K562 (cell line): ENCODE data around the gene ZSWIM3. TPM values are rescaled to one million over a fixed set of nuclear protein-coding genes. Genes with fewer than 3 reads are reported as not detected.

Source experiments
- ATAC-seq: fragments of 200-7000 bp; cut with Tn5 transposase; 3 replicates; pipeline ENCODE4 v1.9.1; 2020; ENCODE audit warnings: moderate library complexity
- BruUV-seq: library from RNA; stranded (reverse); fragments of 400-500 nt; replicated peaks from 2 replicates; lab custom pipeline; 2021; lab: Mats Ljungman, UMichigan
- CTCF ChIA-PET: fragments of 300-600 bp; formaldehyde crosslinking; extraction: SDS; loops from one replicate; lab custom pipeline; 2021; ENCODE audit warnings: low intra/inter-chr PET ratio; lab: Yijun Ruan, JAX
- POLR2A ChIA-PET: fragments of 300-600, 350-650 bp; sonication (Branson Sonifier 250); formaldehyde crosslinking; extraction: SDS; loops from one replicate; lab custom pipeline; 2021; ENCODE audit warnings: antibody characterized with exemption, inconsistent platforms; lab: Yijun Ruan, JAX
- DNase-seq, 4 experiments: peaks; one replicate each; pipeline versions ENCODE4 v3.0.0 to v3.0.0-alpha.2; 2011 to 2018; ENCODE audit warnings: low spot score in 3 of 4, mixed read lengths in 3 of 4; ENCODE audit errors: extremely low read depth in 1 of 4
- FAIRE-seq: peaks from 2 replicates; lab custom pipeline; 2011; peaks lifted over from hg19 to GRCh38; lab: Jason Lieb, UNC
- H2AFZ ChIP-seq: 2 replicates; pipeline ENCODE4 v1.6.0; 2011; ENCODE audit warnings: low read depth, low read length, control low read depth, inconsistent platforms
- H3K27ac ChIP-seq: fragments of 200-600 bp; 3 replicates; pipeline ENCODE4 v1.8.0; 2011; ENCODE audit warnings: low read depth, mild to moderate bottlenecking, control low read depth, inconsistent platforms, low read length, moderate library complexity, mixed read lengths; ENCODE audit errors: extremely low read depth
- H3K27me3 ChIP-seq, 2 experiments: fragments of 300-600 bp in 1 of 2; 2 replicates in 1 of 2; 3 replicates in 1 of 2; pipeline versions ENCODE4 v1.6.0 to v1.8.0; 2011; ENCODE audit warnings: inconsistent platforms in 2 of 2, low read length in 2 of 2, mild to moderate bottlenecking in 1 of 2, mixed read lengths in 1 of 2, moderate library complexity in 1 of 2; ENCODE audit not compliant: control insufficient read depth in 2 of 2, insufficient read depth in 2 of 2
- H3K36me3 ChIP-seq: fragments of 300-600 bp; 3 replicates; pipeline ENCODE4 v1.8.0; 2011; ENCODE audit warnings: mild to moderate bottlenecking, low read length, inconsistent platforms; ENCODE audit not compliant: control insufficient read depth, insufficient read depth
- H3K4me1 ChIP-seq, 2 experiments: fragments of 200-600 bp in 1 of 2; replicated peaks in 1 of 2; 2 replicates in 1 of 2; 3 replicates in 1 of 2; pipeline versions ENCODE4 v1.5.1 to v1.8.0; 2011; ENCODE audit warnings: inconsistent platforms in 2 of 2, low read length in 2 of 2, mild to moderate bottlenecking in 1 of 2, mixed read lengths in 1 of 2, moderate library complexity in 1 of 2; ENCODE audit not compliant: control insufficient read depth in 2 of 2, insufficient read depth in 2 of 2
- H3K4me2 ChIP-seq: 2 replicates; pipeline ENCODE4 v1.6.1; 2011; ENCODE audit warnings: low read length, control low read depth, inconsistent platforms, mixed read lengths; ENCODE audit not compliant: insufficient read depth
- H3K4me3 ChIP-seq: fragments of 200-600 bp; sonication (generic), shearing (Covaris generic); 2 replicates; pipeline ENCODE4 v1.5.1; 2016; ENCODE audit warnings: control low read depth, inconsistent platforms
- H3K79me2 ChIP-seq: fragments of 200-600 bp; 3 replicates; pipeline ENCODE4 v1.8.0; 2011; ENCODE audit warnings: low read length, inconsistent platforms; ENCODE audit not compliant: control insufficient read depth, insufficient read depth
- H3K9ac ChIP-seq, 2 experiments: 2 replicates each; pipeline versions ENCODE4 v1.6.0 to v1.6.1; 2011; ENCODE audit warnings: low read depth in 2 of 2, low read length in 2 of 2, control low read depth in 1 of 2, inconsistent platforms in 1 of 2, mild to moderate bottlenecking in 1 of 2, mixed read lengths in 1 of 2; ENCODE audit not compliant: insufficient read depth in 1 of 2
- H3K9me1 ChIP-seq: one replicate; pipeline ENCODE4 v1.6.0; 2011; ENCODE audit warnings: inconsistent platforms, mild to moderate bottlenecking, low read length, moderate library complexity; ENCODE audit not compliant: control insufficient read depth, insufficient read depth
- H3K9me3 ChIP-seq: replicated peaks from 2 replicates; pipeline ENCODE4 v1.5.1; 2011; ENCODE audit warnings: low read depth, low read length, inconsistent platforms; ENCODE audit not compliant: control insufficient read depth, insufficient read depth
- H4K20me1 ChIP-seq: replicated peaks from 2 replicates; pipeline ENCODE4 v1.6.1; 2011; ENCODE audit warnings: low read length, inconsistent platforms, mixed read lengths; ENCODE audit not compliant: control insufficient read depth, insufficient read depth
- CTBP1 ChIP-seq: fragments of 450-650 bp; IDR thresholded peaks from 2 replicates; pipeline ENCODE4 v1.6.1; 2016; ENCODE audit warnings: borderline replicate concordance
- CTCF ChIP-seq, 3 experiments: IDR thresholded peaks in 2 of 3; conservative IDR thresholded peaks in 1 of 3; 2 replicates each; pipeline ENCODE4 v1.5.1; 2011 to 2012; ENCODE audit warnings: low read length in 3 of 3, mild to moderate bottlenecking in 3 of 3, control low read depth in 2 of 3, improper control_type of control experiment in 1 of 3, inconsistent platforms in 1 of 3, low read depth in 1 of 3, mixed read lengths in 1 of 3, moderate library complexity in 1 of 3; ENCODE audit not compliant: insufficient read depth in 2 of 3
- CXXC5 ChIP-seq: fragments of 250-450 bp; sonication (Bioruptor Pico); IDR thresholded peaks from 2 replicates; pipeline ENCODE4 v1.8.0; 2022; ENCODE audit warnings: inconsistent platforms, mild to moderate bottlenecking, moderate library complexity
- KDM4B ChIP-seq, 2 experiments: fragments of 450-650 bp in 1 of 2; sonication (generic) in 1 of 2; IDR thresholded peaks; 2 replicates each; pipeline ENCODE4 v1.6.1; 2016 to 2017; ENCODE audit warnings: borderline replicate concordance in 2 of 2, antibody characterized with exemption in 1 of 2, low read depth in 1 of 2, mild to moderate bottlenecking in 1 of 2
- KHSRP ChIP-seq: fragments of 450-650 bp; IDR thresholded peaks from 2 replicates; pipeline ENCODE4 v1.6.1; 2017
- KLF16 ChIP-seq: IDR thresholded peaks from 2 replicates; pipeline ENCODE4 v1.6.1; 2016; ENCODE audit warnings: antibody characterized with exemption
- MIER1 ChIP-seq: fragments of 450-650 bp; IDR thresholded peaks from 2 replicates; pipeline ENCODE4 v1.6.1; 2016; ENCODE audit warnings: antibody characterized with exemption, mild to moderate bottlenecking, low read depth
- NRF1 ChIP-seq, 2 experiments: fragments of 450-650 bp; IDR thresholded peaks in 1 of 2; conservative IDR thresholded peaks in 1 of 2; 2 replicates each; pipeline ENCODE4 v1.6.1; 2014; ENCODE audit warnings: mild to moderate bottlenecking in 2 of 2
- PCBP2 ChIP-seq: fragments of 200-400 bp; formaldehyde crosslinking; IDR thresholded peaks from 2 replicates; pipeline ENCODE4 v1.6.1; 2018; ENCODE audit warnings: low read length, low read depth, mild to moderate bottlenecking, moderate library complexity; ENCODE audit not compliant: poor library complexity, severe bottlenecking
- RBFOX2 ChIP-seq: fragments of 200-400 bp; formaldehyde crosslinking; IDR thresholded peaks from 2 replicates; pipeline ENCODE4 v1.6.1; 2017; ENCODE audit warnings: low read depth, mild to moderate bottlenecking, low read length, moderate library complexity
- RCOR1 ChIP-seq, 2 experiments: IDR thresholded peaks; 2 replicates each; pipeline ENCODE4 v1.6.1; 2012; ENCODE audit warnings: low read depth in 2 of 2, low read length in 2 of 2, borderline replicate concordance in 1 of 2, improper control_type of control experiment in 1 of 2
- ZNF24 ChIP-seq: fragments of 450-650 bp; IDR thresholded peaks from 2 replicates; pipeline ENCODE4 v1.6.1; 2016
- ZNF280A ChIP-seq: fragments of 450-650 bp; IDR thresholded peaks from 2 replicates; pipeline ENCODE4 v1.6.1; 2018; ENCODE audit warnings: mild to moderate bottlenecking, low read depth; ENCODE audit not compliant: partially characterized antibody
- WGBS: fragments of 100-300 bp; shearing (Covaris generic); methylation state at CpG from one replicate; pipeline ENCODE4 v1.1.6; 2016; ENCODE audit warnings: low coverage, mixed read lengths; ENCODE audit not compliant: insufficient coverage; ENCODE audit errors: missing lambda C conversion rate; 5-methylcytosine and 5-hydroxymethylcytosine counted together
- in situ Hi-C: fragments of 300-500 bp; cut with MboI; formaldehyde crosslinking; loops from 4 replicates; pipeline ENCODE4 v1.15.0; 2018; ENCODE audit warnings: inconsistent platforms, mixed read lengths
- intact Hi-C: fragments of 100-400 bp; cut with micrococcal nuclease; formaldehyde crosslinking; loops from 2 replicates; pipeline ENCODE4 v1.14.2; 2022
- polyA plus RNA-seq, 8 experiments: library from polyadenylated mRNA; depleted of rRNA in 4 of 8; stranded (reverse) in 5 of 8; unstranded in 3 of 8; fragments of >200 nt; fragmentation: Nextera tagmentation in 2 of 8; fragmentation: Illumina TruSeq in 1 of 8; extraction: Ambion mirVana in 2 of 8; extraction: Trizol in 1 of 8; gene quantifications; 2 replicates each; pipeline versions ENCODE4 v1.2.1 to v1.2.3, GENCODE V29; 2011 to 2014; ENCODE audit warnings: inconsistent platforms in 1 of 8, missing spikeins in 1 of 8
- total RNA-seq, 7 experiments: library from RNA; depleted of rRNA in 6 of 7; stranded (reverse); fragments of >200 nt in 6 of 7; fragmentation: Illumina TruSeq in 2 of 7; extraction: Trizol in 2 of 7; gene quantifications; 2 replicates each; pipeline versions ENCODE4 v1.2.1 to v1.2.3, GENCODE V29; 2011 to 2021; ENCODE audit warnings: low replicate concordance in 1 of 7
- TF ChIP-seq, protein P1 (sequence below), 2 experiments: fragments of 450-650 bp; conservative IDR thresholded peaks; 2 replicates each; pipeline ENCODE4 v1.6.1; 2017; ENCODE audit warnings: mild to moderate bottlenecking in 2 of 2, moderate library complexity in 2 of 2

The ZSWIM3 gene
- total and polyA plus RNA-seq, 9 of the 15 experiments (the other 6 are each of a cell fraction or from before 2014, with no cell fraction given), result 1.7 to 4.3 (median 2.9) TPM

- no peaks in the 10 kb centered on the region for H3K9me3 ChIP-seq
- H3K27me3 ChIP-seq, result no peaks in the 10 kb centered on the region
- ChIA-PET POLR2A (interaction anchor here (0.6 to 2.6 kb wide), 12 partner anchors 10 to 42 kb away, joined by 3 to 13 read pairs (median 6); partner anchors contain the start of genes CTSA, PCIF1 and ZSWIM1), CTCF (no interaction called here)
- peaks cover 19% of the 10 kb centered on the region; the same call in 2 of the 3 replicates for H3K36me3 ChIP-seq
- in situ Hi-C loops, result no loop called here
- H3K4me2 ChIP-seq, result peak overlapping the region; percentile 83
- BruUV-seq, result TSS peak; percentile 57
- no peaks in the 10 kb centered on the region for H3K9me1 ChIP-seq
- peaks cover 15% of the 10 kb centered on the region for H3K79me2 ChIP-seq
- peaks cover 24 to 45% of the 10 kb centered on the region in 2 experiments for H3K4me1 ChIP-seq
- peak; percentile 83 for FAIRE-seq
- H3K4me3 ChIP-seq, result peak overlapping the region; percentile 17
- 16% methylated on average over 22 of the region's 22 CpGs for WGBS
- peak overlapping the region; percentile 87 for H2AFZ ChIP-seq
- peak overlapping the region; percentile 85 for H3K27ac ChIP-seq
- no peaks in the 10 kb centered on the region for H4K20me1 ChIP-seq
- intact Hi-C loops, result loop anchor here (1.0 kb wide), 1 partner anchor 23 kb away; no protein-coding TSS in a partner anchor
- peak overlapping the region; percentile 63 to 64 for H3K9ac ChIP-seq
- DNase-seq, result peak in 3 of 4 experiments; percentile 14 to 71 (median 27)
- ATAC-seq, result peak; percentile 8
- peak; percentile 15; the same call in 1 of the 2 replicates for TF ChIP-seq CXXC5 (CRISPR knock-in tag)
- TF ChIP-seq KHSRP, result no peak
- 0 out of 4 replicates have a peak, but pooled peaks of 1 of the 2 experiments have one; percentile 10 for TF ChIP-seq NRF1 (conservative IDR thresholded peaks at IDR 0.05 in 1 of 2, IDR thresholded peaks at IDR 0.05 in 1 of 2)
- TF ChIP-seq RCOR1 (IDR thresholded peaks at IDR 0.05; ENCODE audit: borderline replicate concordance in 1 of 2, low read depth in 2 of 2, low read length in 2 of 2), result 0 out of 4 replicates have a peak, but pooled peaks of 1 of the 2 experiments have one; percentile 38
- TF ChIP-seq RBFOX2, result 0 out of 2 replicates have a peak, but pooled peaks have one; percentile 10
- TF ChIP-seq KDM4B (IDR thresholded peaks at IDR 0.05; ENCODE audit: borderline replicate concordance in 2 of 2, low read depth in 1 of 2), result peak in 1 of 2 experiments; percentile 24; a peak in 1 of 4 replicates
- no peak for TF ChIP-seq ZNF280A
- no peak for TF ChIP-seq CTCF (IDR thresholded peaks at IDR 0.05 in 2 of 3, conservative IDR thresholded peaks at IDR 0.05 in 1 of 3; ENCODE audit: insufficient read depth in 2 of 3, low read depth in 1 of 3, low read length in 3 of 3)
- no peak for TF ChIP-seq KLF16
- no peak for TF ChIP-seq PCBP2
- 0 out of 2 replicates have a peak, but pooled peaks have one; percentile 73 for TF ChIP-seq MIER1
- TF ChIP-seq, protein P1, sequence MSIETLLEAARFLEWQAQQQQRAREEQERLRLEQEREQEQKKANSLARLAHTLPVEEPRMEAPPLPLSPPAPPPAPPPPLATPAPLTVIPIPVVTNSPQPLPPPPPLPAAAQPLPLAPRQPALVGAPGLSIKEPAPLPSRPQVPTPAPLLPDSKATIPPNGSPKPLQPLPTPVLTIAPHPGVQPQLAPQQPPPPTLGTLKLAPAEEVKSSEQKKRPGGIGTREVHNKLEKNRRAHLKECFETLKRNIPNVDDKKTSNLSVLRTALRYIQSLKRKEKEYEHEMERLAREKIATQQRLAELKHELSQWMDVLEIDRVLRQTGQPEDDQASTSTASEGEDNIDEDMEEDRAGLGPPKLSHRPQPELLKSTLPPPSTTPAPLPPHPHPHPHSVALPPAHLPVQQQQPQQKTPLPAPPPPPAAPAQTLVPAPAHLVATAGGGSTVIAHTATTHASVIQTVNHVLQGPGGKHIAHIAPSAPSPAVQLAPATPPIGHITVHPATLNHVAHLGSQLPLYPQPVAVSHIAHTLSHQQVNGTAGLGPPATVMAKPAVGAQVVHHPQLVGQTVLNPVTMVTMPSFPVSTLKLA (conservative IDR thresholded peaks at IDR 0.05), result no peak
- TF ChIP-seq ZNF24, result no peak
- peak; percentile 12; the same call in 1 of the 2 replicates for TF ChIP-seq CTBP1
These were observed 52.6 kb downstream of the ZSWIM3 start for GRCh38 chr20:45909817-45910669.
